Daoy (cell line): Measurements from ENCODE around the gene PDLIM4. TPM values are rescaled to one million over a fixed set of nuclear protein-coding genes. Genes with fewer than 3 reads are reported as not detected.

ENCODE experiments used
- DNase-seq: peaks from one replicate; pipeline ENCODE4 v3.0.0-alpha.2; 2015; ENCODE audit warnings: low read depth
- total RNA-seq: library from RNA; depleted of rRNA; stranded (reverse); fragments of >200 nt; shearing (Covaris generic); gene quantifications from 2 replicates; pipeline ENCODE4 v1.2.3, GENCODE V29; 2014

The PDLIM4 gene
- total RNA-seq, 1 experiment from 2014 or later = 103 TPM

DNA sequence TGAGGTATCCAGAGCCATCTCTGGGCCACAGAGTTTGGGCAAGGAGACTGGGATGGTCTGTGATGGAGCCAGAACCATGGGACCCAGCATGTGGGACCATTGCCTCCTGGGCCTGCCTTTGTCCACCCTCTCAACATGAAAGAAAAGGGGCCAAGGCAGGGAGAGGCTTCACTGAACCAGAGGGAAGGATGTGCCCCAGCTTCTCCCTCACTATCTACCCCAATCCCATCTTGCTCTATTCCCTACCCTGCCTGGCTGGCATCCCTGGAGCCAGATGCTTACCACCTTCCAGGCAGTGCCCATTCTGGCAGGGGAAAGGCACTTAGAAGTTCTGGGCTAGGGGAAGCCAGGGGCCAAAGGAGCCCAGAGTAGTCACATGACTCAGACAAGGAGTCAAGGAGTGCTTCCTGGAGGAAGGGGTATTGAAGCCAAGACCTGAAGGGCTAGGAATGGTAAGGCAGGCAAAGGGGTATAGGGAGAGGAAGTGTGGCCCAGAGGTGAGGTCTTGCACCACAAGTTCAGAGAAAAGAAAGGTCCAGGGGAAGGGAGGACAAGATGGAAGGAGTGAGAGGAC, 9.8 kb downstream of the PDLIM4 start:
- no peak for DNase-seq

DNA sequence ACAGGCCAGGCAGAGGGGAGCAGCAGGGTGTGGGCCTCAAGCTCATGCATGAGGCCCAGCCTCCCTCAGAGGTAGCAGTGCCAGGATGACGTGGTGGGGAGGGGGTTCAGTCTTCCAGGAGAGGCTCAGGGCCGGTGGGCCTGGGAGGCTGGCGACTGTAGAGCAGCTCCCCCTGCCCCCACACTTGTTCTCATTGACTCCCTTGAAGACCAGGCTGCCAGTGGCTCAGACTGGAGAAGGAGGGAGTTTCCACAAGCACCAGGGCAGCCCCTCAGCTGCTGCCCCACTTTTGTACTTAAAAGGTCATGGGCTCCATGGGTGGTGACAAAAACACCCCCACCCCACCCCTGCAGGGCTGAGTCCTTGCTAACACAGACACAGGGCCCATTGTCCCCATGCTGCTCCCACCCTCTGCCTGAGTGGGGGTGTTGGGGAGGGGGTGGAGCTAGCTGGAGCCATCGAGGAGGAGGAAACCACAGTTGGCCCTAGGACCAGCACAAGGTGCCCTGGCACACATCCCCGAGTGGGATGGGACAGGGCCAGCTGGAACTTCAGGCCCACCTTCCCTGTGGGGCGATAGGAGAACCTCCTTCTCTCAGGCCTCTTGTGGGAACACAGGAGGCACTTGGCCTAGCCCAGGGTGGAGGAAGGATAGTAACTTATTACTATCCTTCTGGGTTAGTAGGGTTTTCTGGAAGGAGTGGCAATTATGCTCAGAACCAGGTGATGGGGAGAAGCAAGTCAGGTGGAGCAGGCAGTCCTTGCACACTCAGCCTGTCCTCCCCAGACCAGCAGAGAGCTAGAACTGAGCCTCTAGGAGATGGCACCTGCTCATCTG, 10.7 kb downstream of the PDLIM4 start:
- peak; percentile 39 for DNase-seq

DNA sequence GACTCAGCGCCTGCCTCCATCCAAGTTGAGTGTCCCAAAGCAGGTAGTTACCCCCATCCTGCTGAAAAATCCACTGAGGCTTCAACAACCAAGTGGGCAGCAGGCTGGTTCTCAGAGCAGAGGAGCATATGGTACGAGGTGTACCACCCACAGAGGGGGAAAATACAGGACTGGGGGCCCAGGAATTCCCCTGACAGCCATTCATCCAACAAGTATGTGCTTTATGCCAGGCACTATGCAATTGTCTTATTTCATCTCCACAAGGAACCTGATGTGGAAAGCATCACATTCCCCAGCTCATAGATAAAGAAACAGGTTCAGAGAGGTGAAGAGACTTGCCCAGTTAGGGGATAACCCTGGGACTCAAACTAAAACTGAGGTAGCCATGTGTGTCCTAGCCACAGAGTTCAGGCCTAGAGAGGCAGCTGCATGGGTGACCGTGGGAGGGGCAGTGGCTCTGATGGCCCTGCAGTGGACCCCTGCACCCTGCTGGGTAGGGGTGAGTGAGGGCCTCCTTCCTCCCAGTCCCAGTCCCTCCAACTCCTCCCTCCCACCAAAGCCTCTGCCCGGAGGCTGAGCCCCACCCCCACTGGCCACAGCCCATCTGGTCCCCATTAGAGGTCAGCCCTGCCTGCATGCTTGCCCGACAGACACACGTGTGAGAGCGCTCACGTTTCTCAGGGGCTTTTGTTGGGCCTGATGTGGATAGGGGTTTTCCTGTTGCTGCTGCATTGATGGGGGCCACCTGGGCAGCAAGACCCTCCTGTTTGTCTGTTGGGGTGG, 11.5 kb downstream of the PDLIM4 start:
- peak; percentile 74 for DNase-seq

DNA sequence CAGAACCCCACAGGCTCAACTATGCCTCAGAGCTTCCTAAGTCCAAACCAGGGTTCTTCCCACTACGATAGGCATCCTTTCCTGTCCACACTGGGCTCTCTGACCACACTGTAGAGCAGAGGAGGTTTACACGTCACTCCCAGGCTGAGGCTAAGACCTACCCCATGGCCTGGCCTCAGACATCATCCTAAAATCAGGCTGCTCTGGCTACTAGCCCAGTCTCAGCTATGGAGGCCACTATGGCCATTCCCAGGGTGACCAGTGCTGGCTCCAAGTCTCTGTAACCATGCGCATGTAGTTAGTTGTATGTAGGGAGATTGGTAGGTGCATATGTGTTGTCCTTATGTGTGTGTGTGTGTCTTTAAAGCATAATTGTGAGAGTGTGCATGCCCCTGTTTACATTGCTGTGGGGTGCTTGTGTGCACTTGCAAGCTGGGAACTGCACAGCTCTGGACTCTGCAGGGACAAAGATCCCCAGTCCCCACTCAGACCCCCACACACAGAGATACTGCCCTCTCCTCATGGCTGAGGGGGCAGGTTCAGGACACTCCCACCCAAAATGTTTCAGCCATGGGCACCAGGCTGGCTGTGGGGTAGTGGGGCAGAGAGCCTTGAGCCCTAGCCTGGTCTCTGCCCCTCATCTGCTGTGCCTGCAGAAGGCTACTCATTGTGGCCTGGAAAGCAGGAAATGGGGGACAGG, 12.3 kb downstream of the PDLIM4 start:
- no peak for DNase-seq

DNA sequence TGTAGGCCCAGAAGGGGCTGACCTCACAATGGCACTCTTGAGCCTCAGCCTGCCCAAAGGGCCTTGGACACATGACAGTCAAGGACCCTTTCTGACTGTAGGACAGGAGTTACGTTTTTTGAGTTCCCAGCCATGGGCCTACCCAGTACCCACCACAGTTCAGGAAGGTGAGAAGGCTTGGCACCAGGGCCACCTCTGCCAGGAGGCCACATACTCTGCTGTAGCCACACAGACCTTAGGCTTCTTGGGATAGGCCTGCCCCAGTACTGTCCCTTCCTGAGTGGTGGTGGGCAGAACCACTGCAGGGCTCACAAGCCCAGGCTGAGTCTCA, 12.8 kb downstream of the PDLIM4 start:
- DNase-seq = no peak

DNA sequence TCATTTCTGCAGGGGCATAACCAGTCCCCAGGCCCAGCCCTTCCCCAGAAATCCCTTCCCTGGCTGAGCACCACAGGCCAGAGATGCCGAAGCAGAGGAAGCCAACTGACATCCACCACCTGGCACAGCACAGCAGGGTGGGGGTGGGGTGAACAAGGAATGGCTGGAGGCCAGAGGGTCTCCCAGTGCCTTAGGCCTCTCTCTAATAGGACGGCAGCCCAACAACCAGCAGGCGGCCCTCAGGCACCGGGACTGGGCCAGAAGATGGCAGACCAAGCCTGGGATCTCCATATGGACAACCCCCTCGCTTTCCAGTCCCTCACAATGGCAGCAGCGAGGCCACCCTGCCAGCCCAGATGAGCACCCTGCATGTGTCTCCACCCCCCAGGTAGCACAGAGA, 13.2 kb downstream of the PDLIM4 start:
- no peak for DNase-seq

DNA sequence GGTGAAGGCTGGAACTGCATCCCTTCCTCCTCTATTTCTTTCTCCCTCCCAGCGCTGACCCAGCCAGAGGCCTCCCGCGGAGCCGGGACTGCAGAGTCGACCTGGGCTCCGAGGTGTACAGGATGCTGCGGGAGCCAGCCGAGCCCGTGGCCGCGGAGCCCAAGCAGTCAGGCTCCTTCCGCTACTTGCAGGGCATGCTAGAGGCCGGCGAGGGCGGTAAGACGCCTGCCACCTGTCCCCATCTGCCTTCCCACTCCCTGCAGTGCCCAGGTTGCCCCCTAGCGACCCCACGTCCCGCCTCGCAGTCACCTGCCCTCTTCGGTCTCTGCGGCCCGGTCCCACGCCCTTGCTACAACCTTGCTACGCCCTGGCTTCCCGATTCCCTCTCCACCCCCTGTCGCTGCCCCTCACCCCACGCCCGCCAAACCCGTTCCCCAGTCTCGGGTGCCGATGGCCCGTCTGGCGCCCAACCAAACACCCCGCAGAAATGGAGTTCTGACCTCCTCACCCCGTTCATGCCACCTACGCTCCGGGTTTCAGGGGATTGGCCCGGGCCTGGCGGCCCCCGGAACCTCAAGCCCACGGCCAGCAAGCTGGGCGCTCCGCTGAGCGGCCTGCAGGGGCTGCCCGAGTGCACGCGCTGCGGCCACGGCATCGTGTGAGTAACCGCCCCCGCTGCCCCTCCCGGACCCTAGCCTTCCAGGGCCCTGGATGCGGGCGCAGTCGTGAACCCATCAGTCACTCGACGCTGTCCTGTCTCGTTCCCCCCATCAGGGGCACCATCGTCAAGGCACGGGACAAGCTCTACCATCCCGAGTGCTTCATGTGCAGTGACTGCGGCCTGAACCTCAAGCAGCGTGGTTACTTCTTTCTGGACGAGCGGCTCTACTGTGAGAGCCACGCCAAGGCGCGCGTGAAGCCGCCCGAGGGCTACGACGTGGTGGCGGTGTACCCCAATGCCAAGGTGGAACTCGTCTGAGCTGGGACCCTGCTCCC, 14.1 kb downstream of the PDLIM4 start:
- DNase-seq = no peak

DNA sequence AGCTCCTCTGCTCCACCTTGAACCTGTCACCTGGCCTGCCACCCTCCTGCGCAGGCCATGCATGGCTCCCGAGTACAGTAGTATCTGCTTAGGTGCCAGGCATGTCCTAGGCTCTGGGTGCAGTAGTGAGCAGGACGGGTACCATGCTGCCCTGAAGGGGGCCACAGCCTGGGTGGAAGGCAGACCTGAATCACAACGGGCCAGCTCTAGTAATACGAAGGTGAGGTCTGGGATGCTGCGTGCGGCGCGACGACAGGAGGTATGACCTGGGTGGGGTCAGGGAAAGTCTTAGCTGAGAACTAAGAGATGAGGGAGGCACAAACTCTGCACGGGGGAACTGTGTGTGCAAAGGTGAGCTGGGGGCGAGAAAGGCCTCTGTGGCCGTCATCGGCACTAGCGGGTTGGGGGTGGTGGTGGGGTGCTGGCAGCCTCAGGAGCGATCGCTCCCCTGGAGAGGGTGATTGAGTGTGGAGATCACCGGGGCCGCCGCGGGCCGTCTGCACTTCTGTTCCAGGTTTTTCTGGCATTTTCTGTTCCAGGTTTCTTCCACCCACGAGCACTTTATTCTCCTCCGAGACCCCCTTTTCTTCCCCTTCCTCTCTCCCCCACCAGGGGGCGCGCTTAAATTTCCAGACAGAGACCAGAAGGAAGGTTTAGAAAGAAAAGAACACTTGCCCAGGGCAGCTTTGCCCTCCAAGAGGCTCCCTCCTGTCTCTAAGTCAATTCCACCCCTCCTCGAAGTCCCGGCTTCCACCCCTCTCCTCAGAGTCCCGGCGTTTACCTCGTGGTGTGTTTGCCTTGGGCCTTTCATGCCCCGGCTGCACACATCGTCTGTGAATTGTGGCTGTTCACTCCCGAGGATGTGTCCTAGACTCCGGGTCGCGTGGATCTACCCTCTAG, 15.1 kb downstream of the PDLIM4 start:
- DNase-seq = no peak

DNA sequence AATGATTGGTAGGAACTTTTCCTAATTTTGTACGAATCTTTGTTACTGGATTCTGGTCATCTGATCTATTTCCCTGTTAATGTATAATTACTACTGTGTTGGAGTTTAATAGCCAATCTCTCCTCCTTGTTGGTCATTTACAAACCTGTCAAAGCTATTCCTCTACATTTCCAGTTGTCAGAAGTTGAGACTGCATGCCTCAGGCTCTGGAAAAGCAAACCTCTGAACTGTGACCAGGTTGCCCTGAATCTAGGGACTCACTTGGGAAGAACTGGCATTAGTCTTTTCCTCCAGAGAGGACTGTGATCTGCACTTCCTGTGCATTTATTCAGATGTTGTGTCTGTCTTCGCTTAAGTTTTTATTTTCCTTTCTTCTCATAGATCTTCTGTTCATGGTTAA, 16.1 kb downstream of the PDLIM4 start:
- no peak for DNase-seq

DNA sequence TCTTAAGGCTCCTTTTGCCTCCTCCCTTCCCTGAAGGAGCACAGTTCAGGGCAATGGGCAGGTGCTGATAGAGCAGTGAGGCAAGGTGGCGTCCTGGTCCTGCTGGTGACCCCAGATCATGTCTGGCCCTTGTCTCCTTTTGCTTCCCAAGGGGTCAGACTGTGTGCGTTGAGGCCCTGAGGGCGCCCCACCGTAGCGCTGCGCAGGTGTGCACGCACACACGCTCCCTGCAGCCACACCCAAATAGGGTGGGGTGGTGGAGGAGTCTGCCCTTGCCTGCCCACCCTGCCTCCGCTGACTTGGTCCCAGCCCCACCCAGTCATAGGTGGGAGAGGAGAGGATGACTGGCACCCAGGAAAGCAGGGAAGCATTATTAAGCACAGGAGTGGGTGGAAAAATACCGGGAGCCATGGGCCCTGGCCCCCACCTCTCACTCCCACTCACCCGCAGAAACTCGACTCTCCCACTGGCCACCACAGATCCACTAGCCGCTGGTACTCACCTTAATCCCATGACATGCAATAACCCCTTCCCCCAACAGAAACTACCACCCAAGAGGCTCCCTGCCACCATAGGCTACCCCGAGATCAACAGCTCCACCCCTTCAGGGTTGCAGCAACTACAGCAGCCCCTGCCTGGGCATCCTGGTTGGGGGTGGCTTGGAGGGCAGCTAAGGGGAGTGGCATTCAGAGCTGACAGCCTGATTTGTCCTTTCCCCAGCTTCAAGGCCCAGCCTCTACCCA, 16.7 kb downstream of the PDLIM4 start:
- DNase-seq = no peak

DNA sequence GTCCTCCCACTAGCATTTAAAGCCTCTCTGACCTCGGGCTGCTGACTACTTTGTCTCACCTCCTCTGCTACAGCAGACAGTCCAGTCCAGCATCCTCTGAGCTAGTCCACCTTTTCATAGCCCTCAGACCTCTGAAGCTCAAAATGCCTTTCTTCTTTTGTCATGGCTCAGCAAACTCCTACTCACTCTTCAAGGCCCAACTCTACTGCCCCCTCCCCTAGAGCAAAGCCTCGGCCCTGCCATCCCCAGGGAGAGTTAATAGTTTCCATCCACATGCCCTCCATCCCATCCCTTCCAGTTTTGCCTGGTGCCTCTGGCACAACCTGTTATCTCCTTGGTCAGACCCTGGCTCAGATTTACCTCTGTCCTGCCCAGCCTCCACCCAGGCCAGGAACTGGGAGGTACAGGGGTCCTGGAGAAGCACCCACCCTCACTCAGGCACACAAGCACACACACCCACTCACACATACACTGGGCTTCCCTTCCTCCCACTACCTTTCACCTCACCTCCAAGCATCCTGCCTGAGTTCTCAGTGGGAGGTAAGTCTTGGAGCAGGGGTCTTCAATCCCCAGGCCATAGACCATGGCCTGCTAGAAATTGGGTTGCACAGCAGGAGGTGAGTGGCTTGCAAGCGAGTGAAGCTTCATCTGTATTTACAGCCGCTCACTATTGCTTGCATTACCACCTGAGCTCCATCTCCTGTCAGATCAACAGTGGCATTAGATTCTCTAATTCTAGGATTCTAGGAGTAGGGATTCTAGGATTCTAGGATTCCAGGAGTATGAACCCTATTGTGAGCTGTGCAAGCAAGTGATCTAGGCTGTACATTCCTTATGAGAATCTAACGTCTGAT, 18.1 kb downstream of the PDLIM4 start:
- no peak for DNase-seq

DNA sequence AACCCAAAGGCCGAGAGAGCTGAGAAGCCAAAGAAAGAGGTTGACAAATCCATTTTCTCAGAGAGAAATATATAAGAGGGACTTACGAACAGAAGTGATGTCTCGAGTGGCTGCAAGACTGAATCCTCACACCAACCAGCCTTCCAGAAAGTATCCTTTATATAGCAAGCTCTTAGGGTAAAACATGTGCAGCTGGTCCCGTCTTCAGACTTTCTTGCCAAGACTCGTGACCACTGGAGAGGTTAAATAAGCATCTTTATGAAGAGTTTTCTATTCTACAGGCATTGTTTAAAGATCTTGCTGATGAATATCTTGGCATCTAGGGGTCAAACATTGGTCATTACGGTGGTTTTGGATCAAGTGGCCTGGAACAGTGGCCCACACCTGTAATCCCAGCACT, 19.8 kb downstream of the PDLIM4 start:
- no peak for DNase-seq

DNA sequence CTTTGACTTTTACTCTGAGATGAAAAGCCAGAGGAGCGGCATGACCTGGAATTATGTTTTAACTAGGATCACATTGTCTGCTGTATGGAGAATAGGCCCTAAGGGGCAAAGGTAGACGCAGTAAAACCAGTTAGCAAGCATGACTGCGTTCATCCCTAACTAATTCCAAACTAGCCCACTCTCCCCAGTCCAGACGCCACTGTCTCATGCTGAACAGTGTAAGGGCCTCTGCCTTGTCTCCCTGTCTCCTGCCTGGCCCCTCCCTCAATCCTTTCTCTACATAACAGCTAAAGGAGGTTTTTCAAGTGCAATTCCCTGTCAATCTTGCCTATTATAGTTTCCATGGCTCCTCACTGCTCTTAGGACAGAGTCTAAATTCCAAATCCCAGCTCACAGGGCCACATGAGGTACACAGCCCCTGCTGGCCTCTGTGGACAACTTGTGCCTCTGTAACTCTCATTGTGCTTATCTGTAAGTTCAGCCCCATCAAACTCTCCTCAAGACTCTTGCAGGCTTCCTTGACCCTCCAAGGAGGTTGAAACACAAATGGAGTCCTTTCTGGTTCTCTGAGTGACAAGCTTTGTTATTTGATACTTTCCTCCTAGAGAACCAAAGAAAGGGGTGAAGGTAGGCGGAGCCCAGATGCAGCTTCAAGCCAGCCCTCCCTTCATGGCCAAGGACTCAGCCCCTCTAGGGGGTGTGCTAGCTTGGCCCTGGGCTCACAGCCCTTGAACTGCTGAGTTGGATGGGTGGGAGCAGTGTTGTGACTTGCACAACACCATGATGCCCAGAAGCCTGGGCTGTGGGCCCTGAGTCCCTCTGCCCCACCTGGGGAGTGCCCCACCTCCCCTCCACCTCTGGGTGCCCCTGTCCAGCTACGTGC, 20.7 kb downstream of the PDLIM4 start:
- no peak for DNase-seq

DNA sequence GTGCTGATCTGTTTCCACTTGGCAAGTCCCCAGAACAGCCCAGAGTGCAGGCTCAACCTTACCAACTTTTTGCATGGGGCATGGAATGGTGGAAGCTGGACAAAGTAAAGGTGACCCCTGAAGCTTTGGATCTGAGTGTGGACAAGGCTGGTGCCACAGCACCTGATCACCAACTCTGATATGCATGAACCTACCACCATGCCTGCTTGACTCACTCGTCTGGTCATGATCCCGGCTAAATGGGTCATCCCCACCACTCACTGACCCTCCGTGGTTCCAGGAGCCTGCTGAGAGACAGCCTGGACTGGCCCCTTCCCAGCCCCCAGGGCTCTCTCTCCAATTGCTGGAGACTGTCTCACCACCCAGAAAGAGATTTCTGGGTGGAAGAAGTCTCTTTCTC, 22.3 kb downstream of the PDLIM4 start:
- DNase-seq = no peak

DNA sequence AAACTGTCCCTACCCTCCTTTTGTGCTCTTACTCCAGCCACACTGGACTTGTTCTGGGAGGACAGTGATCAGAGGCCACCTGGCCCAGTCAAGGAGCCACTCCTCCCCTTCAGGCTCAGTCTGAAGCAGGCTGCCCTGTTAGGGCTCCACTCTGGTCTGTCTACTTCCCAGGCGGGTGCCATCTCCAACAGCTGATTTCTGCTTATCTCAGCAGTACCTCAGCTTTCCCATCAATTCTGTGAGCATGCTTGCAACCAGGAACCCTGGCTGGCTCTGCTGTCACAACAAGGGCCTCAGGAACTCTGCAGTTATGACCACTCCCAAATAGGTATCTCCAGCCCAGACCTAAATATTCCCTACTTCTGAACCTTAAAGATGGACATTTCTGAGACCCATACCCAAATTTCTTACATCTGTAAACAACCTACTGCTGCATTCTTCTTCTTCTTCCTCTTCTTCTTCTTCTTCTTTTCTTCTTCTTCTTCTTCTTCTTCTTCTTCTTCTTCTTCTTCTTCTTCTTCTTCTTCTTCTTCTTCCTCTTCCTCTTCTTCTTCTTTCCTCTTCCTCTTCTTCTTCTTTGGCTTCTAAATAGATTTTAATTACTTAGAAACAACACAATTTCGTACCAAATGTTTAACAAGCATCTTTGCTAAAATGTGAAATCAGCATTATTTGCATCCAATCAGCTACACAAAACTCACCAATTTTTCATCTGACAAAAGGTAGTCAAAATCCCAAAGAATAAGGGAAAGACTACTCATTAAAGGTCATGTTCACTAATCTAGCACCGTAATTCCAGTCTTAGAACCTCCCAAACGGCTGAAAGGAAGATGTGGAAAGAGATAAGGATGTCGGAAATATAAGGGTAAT, 23.1 kb downstream of the PDLIM4 start:
- no peak for DNase-seq

DNA sequence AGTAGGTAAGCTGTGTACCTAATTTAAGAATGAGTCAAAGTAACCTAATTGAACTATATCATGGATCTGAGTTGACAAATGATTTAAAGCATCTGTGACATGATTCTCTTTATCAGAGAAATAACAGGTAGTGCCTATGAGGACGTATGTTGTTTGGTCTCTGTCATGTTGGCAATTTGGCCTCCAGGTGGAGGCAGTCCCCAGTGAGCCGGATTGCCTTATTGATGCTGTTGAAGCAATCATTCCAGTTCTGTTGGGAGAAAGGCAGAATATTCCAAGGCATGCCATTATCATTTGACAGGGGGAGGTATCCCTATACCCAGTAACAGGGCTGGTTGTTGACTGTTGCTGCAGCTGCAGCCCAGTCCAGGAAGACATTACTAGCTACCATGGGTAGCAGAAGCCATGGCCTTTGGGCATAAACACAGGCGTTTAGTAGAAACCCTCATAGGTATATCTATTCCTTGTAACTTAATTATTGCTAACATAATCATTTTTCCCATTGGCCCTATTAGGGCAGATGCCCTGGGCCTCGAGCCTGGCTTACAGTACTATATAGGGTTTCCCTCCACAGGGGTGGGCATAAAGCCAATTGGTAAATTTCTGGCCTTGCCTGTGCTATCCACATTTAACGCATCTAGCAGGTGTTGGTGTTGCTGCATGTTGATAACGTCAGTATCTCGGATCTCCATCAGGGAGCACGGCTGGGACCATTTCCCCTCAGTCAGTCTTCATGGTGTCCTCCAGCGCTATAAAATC, 24.5 kb downstream of the PDLIM4 start:
- DNase-seq = no peak
